CD1c-positive myeloid dendritic cell (primary cell): ENCODE measurements around the gene NRF1.
A peak's percentile ranks its signal among the peaks of the same experiment; 100 is the strongest.
"Not testable (repeated sequence)": the region's sequence is repeated elsewhere in the genome, so short reads cannot be mapped to it uniquely, and the experiment has no call there.

ENCODE experiments used
- DNase-seq: peaks from one replicate; pipeline ENCODE4 v3.0.0-alpha.2; 2016; ENCODE audit errors: extremely low spot score

Gene NRF1

GRCh38 chr7:129782818-129783583 is 171.5 kb downstream of the NRF1 start:
- DNase-seq = peak; percentile 15

- DNase-seq = no peak
Measured at GRCh38 chr7:129783584-129783919, 172.0 kb downstream of the NRF1 start.

- DNase-seq = no peak
Measured at GRCh38 chr7:129784437-129784782, 172.9 kb downstream of the NRF1 start.

- DNase-seq = peak; percentile 79
Measured at GRCh38 chr7:129784783-129785684, 173.5 kb downstream of the NRF1 start.

- no peak for DNase-seq
Measured at GRCh38 chr7:129785685-129786514, 174.4 kb downstream of the NRF1 start.

- DNase-seq = no peak
Measured at GRCh38 chr7:129786825-129787563, 175.5 kb downstream of the NRF1 start.

GRCh38 chr7:129789000-129789399 is 177.5 kb downstream of the NRF1 start:
- DNase-seq = no peak

- no peak for DNase-seq
Measured at GRCh38 chr7:129789652-129790051, 178.1 kb downstream of the NRF1 start.

- DNase-seq = no peak
Measured at GRCh38 chr7:129790136-129790535, 178.6 kb downstream of the NRF1 start.

GRCh38 chr7:129792721-129793120 is 181.2 kb downstream of the NRF1 start:
- DNase-seq = no peak

GRCh38 chr7:129793506-129794310 is 182.2 kb downstream of the NRF1 start:
- no peak for DNase-seq

- not testable (repeated sequence) for DNase-seq
Measured at GRCh38 chr7:129794461-129794860, 182.9 kb downstream of the NRF1 start.

- no peak for DNase-seq
Measured at GRCh38 chr7:129796186-129796775, 184.8 kb downstream of the NRF1 start.

- no peak for DNase-seq
Measured at GRCh38 chr7:129797214-129797789, 185.8 kb downstream of the NRF1 start.

GRCh38 chr7:129798616-129799349 is 187.3 kb downstream of the NRF1 start:
- no peak for DNase-seq

GRCh38 chr7:129799350-129799955 is 187.9 kb downstream of the NRF1 start:
- no peak for DNase-seq

- DNase-seq = no peak
Measured at GRCh38 chr7:129800901-129801300, 189.4 kb downstream of the NRF1 start.

GRCh38 chr7:129801882-129802281 is 190.4 kb downstream of the NRF1 start:
- DNase-seq = no peak
